Inflammatory macrophage treated with lipopolysaccharide for 4 hours (primary cell): ENCODE data around the gene NDUFA8.

ENCODE experiments used
- DNase-seq: peaks from one replicate; pipeline ENCODE4 v3.0.0-alpha.2; 2020

NDUFA8 gene

GRCh38 chr9:122134822-122135528 lies 24.6 kb downstream of the NDUFA8 start:
- no peak for DNase-seq

- DNase-seq = no peak
Measured at GRCh38 chr9:122133984-122134535, 25.5 kb downstream of the NDUFA8 start.

- DNase-seq = no peak
Measured at GRCh38 chr9:122133263-122133983, 26.2 kb downstream of the NDUFA8 start.

DNA sequence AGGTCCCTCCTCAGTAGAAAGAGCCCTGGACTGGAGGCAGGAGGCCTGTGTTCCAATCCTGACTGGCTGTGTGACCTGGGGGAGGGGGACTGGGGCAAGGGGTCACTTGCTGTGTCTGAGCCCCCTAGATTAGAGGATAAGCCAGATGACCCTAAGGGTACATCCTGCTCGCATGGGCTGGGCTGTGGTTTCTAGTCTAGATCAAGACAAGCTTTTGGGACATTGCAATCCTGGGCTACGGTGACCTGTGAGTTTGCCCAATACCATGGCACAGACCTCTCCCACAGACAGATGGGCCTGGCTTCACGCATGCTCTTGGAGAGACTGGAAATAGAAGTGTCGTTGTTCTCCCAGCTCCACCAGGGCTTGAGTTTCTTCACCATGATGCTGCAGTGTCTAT lies 27.0 kb downstream of the NDUFA8 start:
- no peak for DNase-seq

DNA sequence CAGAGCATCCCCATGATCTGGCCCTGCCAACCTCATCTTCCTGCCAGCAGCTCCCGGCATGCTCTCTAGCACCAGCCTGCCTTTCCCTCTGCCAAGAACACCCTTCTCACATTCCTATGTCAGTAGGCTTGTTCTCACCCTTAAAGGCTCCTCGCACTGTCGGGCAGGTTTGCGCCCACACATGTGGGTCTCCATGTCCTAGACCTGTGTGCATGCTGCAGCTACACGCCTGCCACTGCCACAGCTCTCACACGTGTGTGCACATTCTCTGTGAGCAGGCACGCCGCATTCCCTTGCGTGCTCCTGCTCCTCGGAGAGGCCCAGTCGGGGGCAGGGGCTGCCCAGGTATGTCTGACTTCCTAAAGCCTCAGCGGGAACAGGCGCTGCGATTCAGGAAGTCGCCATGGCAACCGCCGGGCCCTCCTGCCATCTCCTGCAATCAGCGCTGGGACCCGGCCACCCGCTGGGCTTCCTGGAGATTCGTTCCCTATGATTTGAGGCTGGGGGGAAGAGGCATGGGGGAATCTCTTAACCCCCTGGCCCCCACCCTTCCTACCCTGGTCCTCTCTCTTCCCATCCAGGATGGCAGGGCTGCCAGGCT lies 28.1 kb downstream of the NDUFA8 start:
- DNase-seq = no peak

- DNase-seq = no peak
Measured at GRCh38 chr9:122130837-122131236, 28.7 kb downstream of the NDUFA8 start.

GRCh38 chr9:122129969-122130368 lies 29.6 kb downstream of the NDUFA8 start:
- no peak for DNase-seq

DNA sequence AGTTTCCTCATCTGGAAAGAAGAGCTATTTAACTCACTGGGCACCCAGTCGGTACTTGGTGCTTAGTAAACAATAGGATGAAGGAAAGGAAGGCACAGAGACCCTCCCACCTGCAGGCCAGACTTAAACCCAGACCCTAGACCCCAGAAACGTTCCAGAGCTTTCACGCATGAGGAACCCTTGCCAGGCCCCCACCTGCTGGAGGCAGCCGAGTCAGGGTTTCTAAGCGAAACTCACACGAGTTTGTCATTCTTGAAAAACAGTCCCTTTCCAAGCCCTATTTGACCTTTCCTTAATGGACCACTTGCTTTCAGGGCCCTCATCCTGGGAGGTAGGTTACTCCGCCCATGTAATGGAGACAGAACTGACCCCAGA lies 30.6 kb downstream of the NDUFA8 start:
- DNase-seq = no peak

- no peak for DNase-seq
Measured at GRCh38 chr9:122128007-122128968, 31.3 kb downstream of the NDUFA8 start.

DNA sequence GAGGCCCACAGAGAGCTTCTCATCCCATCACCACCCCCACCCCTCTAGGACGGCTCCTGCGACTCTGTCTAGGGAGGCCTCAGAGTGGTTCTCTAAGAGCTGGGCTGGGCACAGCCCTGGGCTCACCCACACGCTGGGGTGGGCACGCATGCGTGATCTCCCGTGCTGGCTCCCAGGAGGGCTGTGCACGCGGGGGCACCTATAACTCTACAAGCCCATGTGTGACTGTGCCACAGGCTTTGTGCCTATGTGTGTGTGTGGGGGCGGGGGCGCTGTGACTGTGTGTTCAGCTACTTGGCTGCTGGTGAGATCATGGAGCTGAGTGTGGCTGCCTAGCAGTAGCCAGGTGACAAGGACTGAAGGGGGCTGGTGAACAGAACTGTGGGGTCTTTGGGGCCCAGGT lies 32.2 kb downstream of the NDUFA8 start:
- DNase-seq = no peak

- peak; percentile 1 for DNase-seq
Measured at GRCh38 chr9:122126331-122127261, 33.0 kb downstream of the NDUFA8 start.

GRCh38 chr9:122125509-122126330 lies 33.9 kb downstream of the NDUFA8 start:
- DNase-seq = no peak

DNA sequence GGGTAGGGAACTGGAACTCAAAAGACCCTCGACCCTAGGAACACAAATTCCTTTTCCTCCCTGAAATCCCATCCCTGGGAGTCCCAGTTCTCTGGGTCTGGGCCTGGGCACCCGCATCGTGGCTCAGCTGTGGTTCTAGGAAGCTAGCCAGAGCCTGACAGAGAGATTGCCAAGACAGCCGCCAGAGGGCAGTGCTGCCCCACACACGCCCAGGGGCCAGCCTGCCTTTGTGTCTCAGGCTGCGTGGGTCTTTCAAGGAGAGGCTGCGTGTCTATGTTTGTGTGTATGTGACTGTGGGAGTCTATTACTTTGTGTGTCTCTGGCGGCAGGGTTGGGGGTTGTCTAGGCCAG lies 34.4 kb downstream of the NDUFA8 start:
- peak; percentile 67 for DNase-seq

DNA sequence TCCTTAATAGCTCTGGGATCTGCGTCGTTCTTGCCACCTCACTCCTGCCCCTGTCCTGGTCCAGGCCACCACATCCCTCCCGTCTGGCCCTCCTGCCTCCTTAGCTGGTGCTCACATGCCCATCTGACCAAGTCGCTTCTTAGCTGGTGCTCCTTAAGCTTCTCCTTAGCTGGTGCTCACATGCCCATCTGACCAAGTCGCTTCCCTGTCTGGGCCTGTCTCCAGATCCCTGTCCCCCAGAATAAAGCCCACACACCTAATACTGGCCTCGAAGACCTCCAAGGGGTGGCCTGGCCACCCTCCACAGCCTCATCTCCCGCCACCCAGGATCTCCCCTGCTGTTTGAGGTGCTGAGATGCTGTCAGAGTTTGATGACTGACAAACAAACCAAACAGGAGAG lies 35.1 kb downstream of the NDUFA8 start:
- no peak for DNase-seq

DNA sequence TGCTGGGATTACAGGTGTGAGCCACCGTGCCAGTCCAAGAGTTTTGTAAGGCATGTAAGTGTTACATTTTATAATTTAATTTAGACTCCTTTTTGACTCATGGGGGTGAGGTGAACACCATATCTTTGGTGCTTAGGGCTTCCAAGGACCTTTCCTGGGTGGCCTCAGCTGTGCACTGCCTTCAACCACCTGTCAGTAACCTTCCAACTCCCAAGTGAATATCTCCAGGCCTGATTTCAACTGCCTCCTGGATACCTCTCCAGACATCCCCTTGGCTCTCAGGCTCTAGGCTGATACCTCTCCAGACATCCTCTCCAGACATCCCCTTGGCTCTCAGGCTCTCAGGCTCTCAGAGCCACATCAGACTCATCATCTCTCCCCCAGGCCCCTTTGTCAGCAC lies 35.5 kb downstream of the NDUFA8 start:
- DNase-seq = no peak

DNA sequence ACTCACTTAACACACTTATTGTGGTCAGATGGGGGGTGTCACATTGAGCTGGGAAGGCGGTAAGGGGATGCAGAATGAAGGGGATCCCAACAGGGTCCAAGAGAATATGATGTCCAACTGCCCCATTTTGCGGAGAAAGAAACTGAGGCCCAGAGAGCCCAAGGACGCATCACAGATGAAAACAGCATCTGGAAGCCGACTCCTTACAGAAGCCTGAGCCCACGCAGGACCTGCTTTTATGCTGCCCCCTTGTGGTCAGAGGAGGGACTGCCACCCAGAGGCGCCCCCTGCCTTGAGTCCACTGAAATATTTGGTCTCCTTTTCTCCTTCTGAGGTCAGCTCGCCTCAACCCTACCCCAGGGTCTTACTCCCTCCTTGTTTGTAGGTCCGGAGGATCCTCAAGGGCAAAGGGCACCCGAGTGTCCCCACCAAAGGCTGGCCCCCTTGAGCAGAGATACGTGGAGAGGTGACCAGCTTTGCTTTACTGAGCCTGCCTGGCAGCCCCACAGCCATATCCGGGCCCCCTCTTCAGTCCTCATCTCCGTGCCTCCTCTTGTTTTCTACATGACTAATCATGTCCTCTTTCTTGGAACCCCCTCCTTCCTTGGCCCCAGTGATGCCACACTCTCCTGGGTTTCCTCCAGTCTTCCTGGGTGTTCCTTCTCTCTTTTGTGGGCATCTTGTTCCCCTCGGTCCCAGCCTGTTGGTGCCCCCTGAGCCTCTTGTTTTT lies 36.5 kb downstream of the NDUFA8 start:
- peak; percentile 55 for DNase-seq

- no peak for DNase-seq
Measured at GRCh38 chr9:122122468-122122867, 37.1 kb downstream of the NDUFA8 start.

DNA sequence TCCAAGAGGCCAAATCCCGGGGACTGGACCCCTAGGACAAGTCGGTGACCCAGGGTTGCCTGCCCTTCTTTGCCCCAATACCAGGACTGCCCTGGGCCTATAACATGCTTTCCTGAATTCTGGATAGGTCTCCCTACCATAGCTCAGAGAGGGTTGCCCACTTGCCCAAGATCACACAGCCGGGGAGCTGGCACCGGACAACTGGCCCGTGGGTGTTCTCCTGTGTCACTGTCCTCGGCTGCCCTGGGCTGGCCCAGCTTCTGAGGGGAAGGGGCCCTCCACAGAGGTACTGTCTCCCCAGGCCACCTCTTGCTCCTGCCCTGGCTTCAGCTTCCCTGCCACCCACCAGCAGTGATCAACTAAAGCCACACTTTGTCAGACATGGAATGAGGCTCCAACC lies 37.6 kb downstream of the NDUFA8 start:
- no peak for DNase-seq

DNA sequence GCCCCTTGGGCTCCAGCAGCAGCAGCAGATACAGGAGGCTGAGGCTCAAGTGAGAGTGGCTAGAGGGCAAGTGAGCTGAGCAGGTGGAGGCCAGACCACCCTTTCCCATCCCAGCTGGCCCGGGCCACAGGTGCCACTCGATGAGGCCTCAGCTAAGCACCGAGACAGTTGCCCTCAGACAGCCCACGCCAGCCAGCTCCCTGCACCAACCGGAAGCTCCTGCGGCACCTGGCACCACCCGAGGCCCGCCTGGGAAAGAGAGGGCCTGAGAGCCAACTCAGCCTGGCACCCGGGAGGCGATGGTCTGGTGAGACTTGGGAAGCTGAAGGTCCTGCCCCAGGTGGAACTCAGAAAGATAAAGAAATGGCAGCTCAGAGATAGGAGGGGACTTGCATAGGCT lies 38.2 kb downstream of the NDUFA8 start:
- no peak for DNase-seq
